Measurements from ENCODE around the gene ARRB1.

ARRB1 gene

DNA sequence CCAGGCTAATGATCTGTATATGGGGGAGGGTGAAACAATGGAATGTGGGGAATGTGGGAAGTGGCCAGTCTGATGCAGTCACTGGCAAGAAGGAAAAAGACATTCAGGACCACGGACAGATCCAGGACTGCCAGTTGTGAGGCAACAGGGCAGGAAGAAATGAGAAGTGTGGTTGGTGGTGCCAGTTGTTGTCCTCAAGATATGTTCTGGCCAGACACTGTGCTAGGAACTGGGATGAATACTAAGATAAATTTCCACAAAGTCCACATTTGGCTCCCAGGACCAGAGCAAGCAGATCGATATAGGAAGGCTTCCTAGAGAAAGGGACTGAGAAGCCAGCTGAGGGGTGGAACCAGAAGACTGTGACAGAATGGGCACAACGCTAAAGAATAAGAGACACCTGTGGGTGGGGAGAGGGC, 117.7 kb downstream of the ARRB1 start:
- no peak for DNase-seq (ENCODE audit: low spot score)

DNA sequence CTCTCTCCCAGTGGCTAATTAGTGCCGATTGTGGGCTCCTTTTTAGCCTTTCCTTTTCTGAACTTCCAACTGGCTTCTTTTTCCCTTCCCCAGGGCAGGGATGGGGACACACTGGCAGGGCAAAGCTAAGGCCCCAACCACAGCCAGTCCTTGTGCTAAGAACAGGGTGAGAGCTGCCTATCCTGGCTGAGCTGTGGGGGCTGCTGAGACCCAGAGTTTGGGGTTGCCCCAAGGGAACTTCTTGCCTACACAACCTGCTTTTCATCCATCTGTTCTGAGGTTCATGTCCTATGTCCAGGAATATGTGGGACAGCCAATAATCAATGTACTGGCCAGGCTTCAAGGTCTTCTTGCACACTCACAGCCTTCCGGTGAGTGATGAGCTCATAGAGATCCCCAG, 120.8 kb downstream of the ARRB1 start:
- DNase-seq (ENCODE audit: low spot score): no peak

DNA sequence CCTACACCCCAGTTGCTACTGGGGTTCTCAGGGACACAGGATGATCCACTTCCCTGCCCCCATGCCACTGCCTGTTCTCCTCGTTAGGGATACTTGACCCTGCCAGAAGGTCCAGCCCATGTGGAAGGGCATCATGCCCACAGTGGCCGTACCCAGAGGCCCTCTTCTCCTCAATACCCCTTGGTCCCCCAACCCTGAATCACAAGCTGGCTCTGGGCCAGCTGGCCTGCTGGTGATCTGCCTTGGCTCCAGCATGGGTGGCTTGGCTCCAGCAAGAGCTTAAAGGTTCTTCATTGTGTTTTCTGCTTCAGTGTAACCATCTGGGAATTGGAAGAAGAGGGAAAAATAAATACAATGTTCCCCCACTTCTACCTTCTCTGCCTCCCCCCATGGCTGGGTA, 122.0 kb downstream of the ARRB1 start:
- DNase-seq (ENCODE audit: low spot score): no peak

DNA sequence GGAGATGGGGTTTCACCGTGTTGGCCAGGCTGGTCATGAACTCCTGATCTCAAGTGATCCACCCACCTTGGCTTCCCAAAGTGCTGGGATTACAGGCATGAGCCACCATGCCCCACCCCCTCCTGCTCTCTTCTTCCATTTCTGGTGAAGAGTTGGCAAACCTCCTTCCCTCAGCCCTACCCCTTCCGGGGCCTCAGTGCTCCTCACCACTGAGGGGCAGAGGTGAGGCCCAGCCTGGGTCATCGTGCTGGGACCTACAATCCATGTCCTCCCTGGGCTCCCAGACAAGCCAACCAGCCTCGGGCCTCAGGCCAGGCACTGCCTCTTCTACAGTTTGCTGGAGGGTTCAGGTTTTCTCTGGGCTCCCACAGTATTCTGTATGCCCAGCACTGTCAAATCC, 125.7 kb downstream of the ARRB1 start:
- DNase-seq (ENCODE audit: low spot score): no peak

DNA sequence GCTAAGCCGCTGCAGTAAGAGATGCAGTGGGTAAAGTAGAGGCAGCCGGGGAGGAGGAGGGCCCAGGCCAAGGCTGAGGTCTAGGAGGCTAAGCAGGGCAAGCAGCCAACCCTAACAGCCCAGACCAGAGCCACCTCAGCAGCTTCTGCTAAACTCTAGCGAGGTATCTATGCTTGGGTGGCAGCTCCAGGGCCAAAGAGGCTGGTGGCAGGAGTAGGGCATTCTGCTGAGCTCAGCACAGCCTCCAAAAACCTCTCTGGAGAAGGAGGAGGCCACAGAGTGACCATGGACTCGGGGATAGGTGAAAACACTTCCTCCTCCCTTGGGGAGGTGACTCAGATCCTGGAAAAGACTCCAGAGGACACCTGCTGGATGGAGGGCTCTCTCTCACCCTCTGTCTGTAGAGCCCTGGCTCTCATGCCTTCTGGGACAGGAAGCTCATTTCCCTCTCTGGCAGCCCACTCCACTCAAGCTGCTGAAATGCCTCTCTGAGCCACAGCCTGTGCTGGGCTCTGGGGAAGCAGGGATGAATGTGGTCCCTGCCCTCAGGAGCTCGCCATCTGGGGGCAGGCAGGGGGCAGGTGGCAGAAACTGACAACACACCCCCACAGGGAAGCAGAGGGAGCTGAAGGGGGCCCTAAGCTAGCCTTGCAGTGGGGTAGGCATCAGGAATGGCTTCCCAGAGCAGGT, 127.4 kb downstream of the ARRB1 start:
- DNase-seq (ENCODE audit: low spot score): no peak

DNA sequence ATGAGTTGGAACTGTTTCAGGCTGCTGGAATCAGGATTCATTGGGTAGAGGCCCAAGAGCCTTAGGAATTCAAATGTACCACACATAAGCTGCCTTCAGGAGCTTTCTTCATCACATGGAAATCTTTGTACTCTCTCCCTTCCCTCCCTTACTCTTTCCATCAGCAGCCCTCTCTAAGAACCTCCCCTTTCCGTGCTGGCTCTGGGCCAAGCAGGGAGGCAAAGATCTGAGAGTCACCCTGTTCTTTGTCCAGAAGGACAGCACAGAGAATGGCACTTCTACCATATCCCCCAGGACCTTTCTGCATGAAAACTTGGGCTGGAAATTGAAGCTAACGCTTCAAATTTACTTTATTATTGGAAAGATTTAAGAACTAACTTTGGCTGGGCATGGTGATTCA, 131.6 kb downstream of the ARRB1 start:
- no peak for DNase-seq (ENCODE audit: low spot score)

DNA sequence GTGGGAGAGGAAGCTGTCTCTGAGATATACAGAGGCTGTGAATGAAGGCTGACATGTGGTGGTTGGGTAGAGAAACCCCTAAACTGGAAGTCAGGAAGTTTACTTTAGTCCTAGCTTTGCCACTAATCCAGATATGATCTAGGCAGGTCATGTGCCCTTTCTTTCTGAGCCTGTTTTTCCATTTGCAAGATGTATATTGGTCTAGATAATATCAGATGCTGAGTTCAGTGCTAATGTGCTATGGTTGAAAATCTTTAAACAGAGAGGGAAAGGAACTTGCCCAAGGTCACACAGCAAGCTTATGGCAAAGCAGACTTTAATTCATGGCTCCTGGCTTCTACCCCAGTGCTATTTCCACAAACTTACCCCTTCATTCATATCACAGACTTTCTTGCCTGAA, 136.6 kb downstream of the ARRB1 start:
- DNase-seq (ENCODE audit: low spot score): no peak

DNA sequence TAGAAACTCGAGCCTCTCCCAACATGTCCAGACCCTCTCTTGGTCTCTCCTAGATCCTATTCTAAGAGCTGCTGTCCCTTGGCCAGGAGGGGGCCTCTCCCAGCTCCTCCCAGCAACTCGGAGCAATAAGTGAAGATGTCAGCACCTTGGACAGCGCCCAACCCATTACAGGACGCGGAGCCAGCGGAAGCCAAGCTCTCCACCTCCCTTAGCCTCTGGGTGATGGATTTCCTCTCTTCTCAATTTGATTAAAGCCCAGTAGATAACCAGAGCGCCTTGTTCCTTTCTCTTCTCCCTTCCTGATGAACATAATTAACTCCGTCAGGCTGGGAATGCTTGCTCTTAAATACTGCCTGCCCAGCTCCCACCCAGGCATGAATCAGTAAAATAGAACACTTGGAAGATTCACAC, 137.0 kb downstream of the ARRB1 start:
- peak; percentile 98 for DNase-seq (ENCODE audit: low spot score)

Small RNA genes lying within 50 kb of the gene (small RNA-seq; reads per million reads assigned to genes)
- gene MIR326: 0.71 to 0.84 reads per million in 2 experiments
- 0 reads per million in 2 experiments for gene SNORD15A

All from SK-N-DZ (cell line).